Left lung (tissue), 10 donors: ENCODE measurements around the gene FOXL3. TPM values are rescaled to one million over a fixed set of nuclear protein-coding genes. Genes with fewer than 3 reads are reported as not detected.

Experiments
- ATAC-seq: fragments of 200-7000 bp; cut with Tn5 transposase; one replicate; pipeline ENCODE4 v1.9.1; 2020; ENCODE audit warnings: moderate library complexity
- DNase-seq, 4 donors: peaks; one replicate each; pipeline ENCODE4 v3.0.0-alpha.2; 2013 to 2020
- H3K27ac ChIP-seq, 2 donors: fragments of 200-600 bp; sonication (generic) in 1 of 2; one replicate each; pipeline versions ENCODE4 v1.5.0 to v1.8.0; 2020 to 2021
- H3K27me3 ChIP-seq, 2 donors: fragments of 200-600 bp; sonication (generic) in 1 of 2; one replicate each; pipeline versions ENCODE4 v1.5.0 to v1.8.0; 2020 to 2021
- H3K36me3 ChIP-seq, 2 donors: fragments of 200-600 bp; sonication (generic) in 1 of 2; one replicate each; pipeline versions ENCODE4 v1.5.0 to v1.8.0; 2020 to 2021
- H3K4me1 ChIP-seq, 2 donors: fragments of 200-600 bp; one replicate each; pipeline ENCODE4 v1.8.0; 2021
- H3K4me3 ChIP-seq, 2 donors: fragments of 200-600 bp; sonication (generic) in 1 of 2; one replicate each; pipeline versions ENCODE4 v1.5.0 to v1.8.0; 2020 to 2021; ENCODE audit warnings: mild to moderate bottlenecking in 1 of 2
- H3K9me3 ChIP-seq, 2 donors: fragments of 200-600 bp; sonication (generic) in 1 of 2; one replicate each; pipeline versions ENCODE4 v1.5.0 to v1.8.0; 2020 to 2021
- intact Hi-C, 2 donors: fragments of 100-400 bp; cut with DNase I; formaldehyde crosslinking; loops; one replicate each; pipeline versions ENCODE4 v1.11.2 to v1.14.2; 2022
- polyA plus RNA-seq, 6 donors: library from polyadenylated mRNA; unstranded; fragments of 120-200 nt; gene quantifications; one replicate each; pipeline ENCODE4 v1.2.1, GENCODE V29; 2013; ENCODE audit not compliant: insufficient read length in 6 of 6
- total RNA-seq, 2 donors: library from RNA; stranded (reverse); fragmentation: NEBNext Ultra II Directional; extraction: Animal tissue kit (Norgen Biotek cat#: 25700); gene quantifications; one replicate each; pipeline ENCODE4 v1.2.1, GENCODE V29; 2021
- TF ChIP-seq, protein P1 (sequence below), 2 donors: fragments of 200-600 bp; sonication (generic) in 1 of 2; IDR thresholded peaks; one replicate each; pipeline versions ENCODE4 v1.5.0 to v1.8.0; 2021; ENCODE audit warnings: antibody characterized with exemption in 2 of 2
- donor health status: DM: no; HTN: yes; CAD: no.
- donor health status: DM: no; HTN: no; CAD: no.

The FOXL3 gene
- total and polyA plus RNA-seq, 8 donors = not detected

DNA sequence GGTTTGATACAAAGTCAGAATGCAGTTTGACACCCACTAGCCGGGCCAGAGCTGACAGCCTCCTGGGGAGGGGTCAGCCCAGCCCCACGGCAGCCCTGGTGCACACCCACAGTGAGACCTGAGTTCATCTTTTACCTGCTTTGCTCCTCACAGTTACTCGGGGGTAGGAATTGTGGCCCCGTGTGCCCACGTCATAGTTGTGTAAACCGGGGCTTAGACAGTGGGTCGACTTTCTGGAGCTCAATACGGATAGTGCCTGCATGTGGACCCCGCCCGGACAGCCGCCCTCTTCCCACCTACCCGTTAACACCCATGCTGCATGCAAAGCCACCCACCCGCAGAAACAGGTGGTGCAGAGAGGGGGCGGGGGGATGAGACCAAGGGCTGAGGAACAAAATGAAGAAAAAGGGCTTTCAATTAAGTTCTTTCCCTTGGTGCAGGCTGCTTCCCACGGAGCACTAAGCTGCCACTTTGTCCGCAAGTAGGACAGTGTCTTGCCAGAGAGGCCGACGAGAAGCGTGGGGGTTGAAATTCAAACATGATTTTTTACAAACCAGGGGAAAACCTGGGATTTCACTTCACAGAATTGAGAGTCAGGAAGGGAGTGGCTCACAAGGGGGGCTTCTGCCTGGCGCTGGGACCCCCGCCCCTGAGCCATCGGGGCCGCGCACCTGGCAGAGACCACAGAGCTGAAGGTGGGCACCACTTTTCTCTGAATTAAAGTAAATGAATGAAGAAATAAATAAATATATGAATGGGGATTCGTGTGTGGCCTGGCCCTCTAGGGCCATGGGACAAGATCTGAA, 24.6 kb upstream of the FOXL3 start:
- ATAC-seq = no peak
- Histone ChIP-seq H3K4me1 (no peaks in the 10 kb centered on the region), H3K4me3 (no peak overlapping the region), H3K36me3 (peaks cover 0 to 13% of the 10 kb centered on the region in 2 donors), H3K9me3 (peaks cover 0 to 17% of the 10 kb centered on the region in 2 donors), H3K27me3 (no peaks in the 10 kb centered on the region), H3K27ac (no peak overlapping the region)
- TF ChIP-seq, protein P1, sequence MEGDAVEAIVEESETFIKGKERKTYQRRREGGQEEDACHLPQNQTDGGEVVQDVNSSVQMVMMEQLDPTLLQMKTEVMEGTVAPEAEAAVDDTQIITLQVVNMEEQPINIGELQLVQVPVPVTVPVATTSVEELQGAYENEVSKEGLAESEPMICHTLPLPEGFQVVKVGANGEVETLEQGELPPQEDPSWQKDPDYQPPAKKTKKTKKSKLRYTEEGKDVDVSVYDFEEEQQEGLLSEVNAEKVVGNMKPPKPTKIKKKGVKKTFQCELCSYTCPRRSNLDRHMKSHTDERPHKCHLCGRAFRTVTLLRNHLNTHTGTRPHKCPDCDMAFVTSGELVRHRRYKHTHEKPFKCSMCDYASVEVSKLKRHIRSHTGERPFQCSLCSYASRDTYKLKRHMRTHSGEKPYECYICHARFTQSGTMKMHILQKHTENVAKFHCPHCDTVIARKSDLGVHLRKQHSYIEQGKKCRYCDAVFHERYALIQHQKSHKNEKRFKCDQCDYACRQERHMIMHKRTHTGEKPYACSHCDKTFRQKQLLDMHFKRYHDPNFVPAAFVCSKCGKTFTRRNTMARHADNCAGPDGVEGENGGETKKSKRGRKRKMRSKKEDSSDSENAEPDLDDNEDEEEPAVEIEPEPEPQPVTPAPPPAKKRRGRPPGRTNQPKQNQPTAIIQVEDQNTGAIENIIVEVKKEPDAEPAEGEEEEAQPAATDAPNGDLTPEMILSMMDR (IDR thresholded peaks at IDR 0.05) = no peak
- DNase-seq = no peak
- intact Hi-C loops = no loop called here

DNA sequence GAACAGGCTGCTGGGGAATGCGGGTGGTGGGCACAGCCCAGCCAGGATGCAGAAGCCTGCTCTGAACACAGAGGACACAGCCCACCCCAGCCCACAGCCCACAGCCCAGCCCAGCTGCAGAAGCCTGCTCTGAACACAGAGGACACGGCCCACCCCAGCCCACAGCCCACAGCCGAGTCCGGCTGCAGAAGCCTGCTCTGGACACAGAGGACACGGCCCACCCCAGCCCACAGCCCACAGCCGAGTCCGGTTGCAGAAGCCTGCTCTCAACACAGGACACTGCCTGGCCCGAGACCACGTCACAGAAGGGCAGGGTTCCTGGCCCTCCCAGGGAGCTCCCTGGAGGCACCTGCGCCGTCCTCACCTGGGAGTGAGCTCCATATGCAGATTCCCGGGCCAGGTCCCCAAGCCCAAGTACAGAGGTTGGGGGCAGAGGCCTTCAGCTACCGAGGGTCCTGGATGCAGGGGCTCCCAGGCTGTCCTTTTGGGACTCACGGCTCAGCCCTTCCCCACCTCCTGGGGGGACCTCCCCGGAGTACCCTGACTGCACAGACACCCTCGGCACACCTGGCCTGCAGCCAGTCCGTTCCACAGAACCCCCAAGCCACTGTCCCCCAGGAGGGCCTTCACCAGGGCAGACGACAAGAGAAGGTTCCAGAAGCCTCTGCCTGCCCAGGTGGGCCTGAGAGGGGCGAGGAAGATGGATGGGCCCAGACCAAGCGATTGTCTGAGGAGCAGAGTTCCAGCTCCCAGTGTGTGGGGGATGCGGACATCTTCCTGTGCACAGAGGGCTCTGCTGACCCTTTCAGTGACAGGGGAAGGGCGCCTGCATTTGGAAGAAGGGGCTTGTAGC, 23.7 kb upstream of the FOXL3 start:
- H3K4me3 ChIP-seq = no peak overlapping the region
- H3K36me3 ChIP-seq = peaks cover 0 to 5% of the 10 kb centered on the region in 2 donors
- H3K27me3 ChIP-seq = no peaks in the 10 kb centered on the region
- H3K4me1 ChIP-seq = no peaks in the 10 kb centered on the region
- TF ChIP-seq, protein P1 (IDR thresholded peaks at IDR 0.05) = no peak
- intact Hi-C loops = no loop called here
- H3K27ac ChIP-seq = no peak overlapping the region
- peaks cover 0 to 12% of the 10 kb centered on the region in 2 donors for H3K9me3 ChIP-seq
- DNase-seq = peak in 1 of 4 donors; percentile 73
- ATAC-seq = no peak

- TF ChIP-seq, protein P1 (IDR thresholded peaks at IDR 0.05) = peak in 1 of 2 donors; percentile 10
- DNase-seq (peak in 1 of 4 donors; percentile 79), ATAC-seq (peak; percentile 8)
- no peaks in the 10 kb centered on the region for H3K36me3 ChIP-seq
- intact Hi-C loops = no loop called here
- H3K27me3 ChIP-seq = no peaks in the 10 kb centered on the region
- H3K4me3 ChIP-seq = no peak overlapping the region
- no peak overlapping the region for H3K27ac ChIP-seq
- H3K4me1 ChIP-seq = no peaks in the 10 kb centered on the region
- H3K9me3 ChIP-seq = peaks cover 0 to 7% of the 10 kb centered on the region in 2 donors
Measured at GRCh38 chr7:266851-267840, 22.8 kb upstream of the FOXL3 start.

- intact Hi-C loops = no loop called here
- TF ChIP-seq, protein P1 (IDR thresholded peaks at IDR 0.05) = no peak
- Histone ChIP-seq H3K27me3 (no peaks in the 10 kb centered on the region), H3K4me1 (no peaks in the 10 kb centered on the region), H3K27ac (no peak overlapping the region), H3K36me3 (no peaks in the 10 kb centered on the region), H3K9me3 (peaks cover 0 to 16% of the 10 kb centered on the region in 2 donors), H3K4me3 (no peak overlapping the region)
- ATAC-seq = no peak
- DNase-seq = peak in 1 of 4 donors; percentile 33
Measured at GRCh38 chr7:268991-269390, 21.0 kb upstream of the FOXL3 start.
